HCT116 (cell line): ENCODE data around the gene KLHL6. TPM values are rescaled to one million over a fixed set of nuclear protein-coding genes. Genes with fewer than 3 reads are reported as not detected.

Source experiments
- ATAC-seq: fragments of 200-7000 bp; cut with Tn5 transposase; 2 replicates; pipeline ENCODE4 v1.9.1; 2020; ENCODE audit warnings: mild to moderate bottlenecking, moderate library complexity
- BruUV-seq: library from RNA; stranded (reverse); fragments of 400-500 nt; replicated peaks from 2 replicates; lab custom pipeline; 2021; lab: Mats Ljungman, UMichigan
- CTCF ChIA-PET: fragments of 300-600 bp; sonication (Branson Sonifier 250); formaldehyde crosslinking; loops from one replicate; lab custom pipeline; 2021; ENCODE audit warnings: antibody characterized with exemption; lab: Charles Lee
- POLR2A ChIA-PET: fragments of 300-600, 350-600 bp; sonication (Branson Sonifier 250); formaldehyde crosslinking; loops from one replicate; lab custom pipeline; 2021; ENCODE audit warnings: antibody characterized with exemption; lab: Charles Lee
- RAD21 ChIA-PET, 2 experiments: fragments of 300-600 bp; sonication (Branson Sonifier 250); formaldehyde crosslinking; loops; one replicate each; lab custom pipeline; 2023; ENCODE audit warnings: low total read pairs in 2 of 2; ENCODE audit not compliant: uncharacterized antibody in 2 of 2, unreplicated experiment in 2 of 2, low non-redundant PET in 1 of 2; lab: Charles Lee
- DNase-seq: peaks from one replicate; pipeline ENCODE4 v3.0.0-alpha.2; 2010; ENCODE audit warnings: low read depth, low spot score
- H2AFZ ChIP-seq: fragments of 200-600 bp; shearing (Covaris generic), sonication (generic); 2 replicates; pipeline ENCODE4 v1.6.1; 2017; ENCODE audit warnings: low read depth, mixed run types, mixed read lengths, antibody characterized with exemption, low read length; ENCODE audit not compliant: poor library complexity, severe bottlenecking
- H3K27ac ChIP-seq: 2 replicates; pipeline ENCODE4 v1.5.1; 2012; ENCODE audit warnings: low read depth, low read length
- H3K27me3 ChIP-seq: fragments of 200-600 bp; sonication (generic); 2 replicates; pipeline ENCODE4 v1.6.1; 2016; ENCODE audit warnings: mixed run types, low read length, mixed read lengths; ENCODE audit not compliant: insufficient read depth
- H3K36me3 ChIP-seq, 2 experiments: fragments of 200-500 bp in 1 of 2; fragments of 200-600 bp in 1 of 2; sonication (Bioruptor generic) in 1 of 2; sonication (generic) in 1 of 2; 2 replicates each; pipeline versions ENCODE4 v1.5.1 to v1.6.1; 2014 to 2016; ENCODE audit warnings: low read length in 2 of 2, inconsistent platforms in 1 of 2, mixed read lengths in 1 of 2, mixed run types in 1 of 2; ENCODE audit not compliant: insufficient read depth in 2 of 2, control insufficient read depth in 1 of 2
- H3K4me1 ChIP-seq, 2 experiments: fragments of 200-600 bp in 1 of 2; sonication (generic) in 1 of 2; 2 replicates each; pipeline versions ENCODE4 v1.5.1 to v1.6.1; 2012 to 2017; ENCODE audit warnings: low read length in 2 of 2, inconsistent platforms in 1 of 2, mild to moderate bottlenecking in 1 of 2, mixed read lengths in 1 of 2, mixed run types in 1 of 2, moderate library complexity in 1 of 2; ENCODE audit not compliant: insufficient read depth in 2 of 2, control insufficient read depth in 1 of 2
- H3K4me2 ChIP-seq: fragments of 200-600 bp; sonication (generic); 2 replicates; pipeline ENCODE4 v1.6.1; 2017; ENCODE audit warnings: mixed run types, low read length, mixed read lengths
- H3K4me3 ChIP-seq, 2 experiments: fragments of 200-600 bp in 1 of 2; sonication (generic) in 1 of 2; replicated peaks in 1 of 2; 2 replicates each; pipeline ENCODE4 v1.5.1; 2011 to 2016; ENCODE audit warnings: low read length in 2 of 2, control low read depth in 1 of 2, low read depth in 1 of 2, mild to moderate bottlenecking in 1 of 2, mixed read lengths in 1 of 2, mixed run types in 1 of 2
- H3K79me2 ChIP-seq: fragments of 200-600 bp; sonication (generic); 2 replicates; pipeline ENCODE4 v1.6.1; 2017; ENCODE audit warnings: mild to moderate bottlenecking, mixed run types, low read length, moderate library complexity, mixed read lengths; ENCODE audit not compliant: insufficient read depth
- H3K9ac ChIP-seq: fragments of 200-600 bp; sonication (generic); 2 replicates; pipeline ENCODE4 v1.6.1; 2016; ENCODE audit warnings: low read length, mixed read lengths
- H3K9me2 ChIP-seq: fragments of 200-600 bp; sonication (generic), shearing (Covaris generic); 2 replicates; pipeline ENCODE4 v1.6.1; 2017; ENCODE audit warnings: mixed run types, mild to moderate bottlenecking, moderate library complexity; ENCODE audit not compliant: insufficient read depth
- H3K9me3 ChIP-seq, 2 experiments: fragments of 200-500 bp in 1 of 2; fragments of 200-600 bp in 1 of 2; sonication (Bioruptor generic) in 1 of 2; sonication (generic) in 1 of 2; 2 replicates each; pipeline ENCODE4 v1.6.1; 2014 to 2017; ENCODE audit warnings: low read length in 2 of 2, mixed read lengths in 2 of 2, inconsistent platforms in 1 of 2, low read depth in 1 of 2, mild to moderate bottlenecking in 1 of 2, mixed run types in 1 of 2, moderate library complexity in 1 of 2; ENCODE audit not compliant: control insufficient read depth in 1 of 2, insufficient read depth in 1 of 2
- H4K20me1 ChIP-seq: fragments of 200-600 bp; sonication (generic), shearing (Covaris generic); 2 replicates; pipeline ENCODE4 v1.6.1; 2017; ENCODE audit warnings: mixed run types, mild to moderate bottlenecking, moderate library complexity; ENCODE audit not compliant: insufficient read depth
- CBX3 ChIP-seq: IDR thresholded peaks from 2 replicates; pipeline ENCODE4 v1.6.1; 2012; ENCODE audit warnings: low read depth
- CTCF ChIP-seq, 3 experiments: fragments of 200-600 bp in 1 of 3; sonication (generic) in 1 of 3; IDR thresholded peaks in 2 of 3; conservative IDR thresholded peaks in 1 of 3; 2 replicates each; pipeline ENCODE4 v1.5.1; 2012 to 2017; ENCODE audit warnings: low read depth in 2 of 3, low read length in 2 of 3, antibody characterized with exemption in 1 of 3, borderline replicate concordance in 1 of 3, control low read depth in 1 of 3, mild to moderate bottlenecking in 1 of 3, mixed read lengths in 1 of 3, mixed run types in 1 of 3, moderate library complexity in 1 of 3; ENCODE audit not compliant: insufficient read depth in 1 of 3
- ELF1 ChIP-seq: IDR thresholded peaks from 2 replicates; pipeline ENCODE4 v1.6.1; 2012; ENCODE audit warnings: low read depth, borderline replicate concordance
- SRF ChIP-seq: IDR thresholded peaks from 2 replicates; pipeline ENCODE4 v1.6.1; 2012; ENCODE audit warnings: low read depth
- TCF7L2 ChIP-seq: IDR thresholded peaks from 2 replicates; pipeline ENCODE4 v1.7.0; 2011; ENCODE audit warnings: borderline replicate concordance, inconsistent platforms; ENCODE audit not compliant: insufficient read depth, insufficient read length; ENCODE audit errors: extremely low read depth
- YY1 ChIP-seq: IDR thresholded peaks from 2 replicates; pipeline ENCODE4 v1.6.1; 2011; ENCODE audit warnings: low read length, low read depth, moderate library complexity, mild to moderate bottlenecking; ENCODE audit not compliant: insufficient replicate concordance; ENCODE audit errors: extremely low read depth
- ZFX ChIP-seq: fragments of 450-650 bp; IDR thresholded peaks from 2 replicates; pipeline ENCODE4 v1.6.1; 2017
- ZNF274 ChIP-seq: fragments of 200-500 bp; sonication (Bioruptor generic); IDR thresholded peaks from 2 replicates; pipeline ENCODE4 v1.6.1; 2014; ENCODE audit warnings: mild to moderate bottlenecking, low read depth, low read length, inconsistent platforms
- intact Hi-C: fragments of 100-400 bp; cut with micrococcal nuclease; formaldehyde crosslinking; loops from 2 replicates; pipeline ENCODE4 v1.10.0; 2022
- total RNA-seq: library from RNA; stranded (reverse); gene quantifications from one replicate; pipeline ENCODE4 v1.2.1, GENCODE V29; 2021; ENCODE audit not compliant: unreplicated experiment

The KLHL6 gene
- total RNA-seq, 1 experiment from 2014 or later, result 0.15 TPM

- no TSS peak for BruUV-seq
- RAD21 ChIA-PET, result no interaction called here
- Histone ChIP-seq H3K27me3 (no peaks in the 10 kb centered on the region), H3K27ac (no peak overlapping the region), H2AFZ (no peak overlapping the region), H3K9ac (no peak overlapping the region), H3K79me2 (no peaks in the 10 kb centered on the region), H3K4me2 (no peak overlapping the region), H3K9me2 (no peaks in the 10 kb centered on the region), H3K36me3 (no peaks in the 10 kb centered on the region), H3K9me3 (no peaks in the 10 kb centered on the region), H4K20me1 (no peaks in the 10 kb centered on the region), H3K4me1 (no peaks in the 10 kb centered on the region), H3K4me3 (no peak overlapping the region)
- no peak for DNase-seq
- intact Hi-C loops, result no loop called here
- no peak for ATAC-seq
- TF ChIP-seq ZFX (no peak), YY1 (no peak), SRF (no peak), CTCF (IDR thresholded peaks at IDR 0.05 in 2 of 3, conservative IDR thresholded peaks at IDR 0.05 in 1 of 3; ENCODE audit: borderline replicate concordance in 1 of 3, insufficient read depth in 1 of 3, low read depth in 2 of 3, low read length in 2 of 3) (no peak), CBX3 (no peak), ELF1 (no peak), TCF7L2 (no peak), ZNF274 (no peak)
- POLR2A ChIA-PET, result no interaction called here
- CTCF ChIA-PET, result no interaction called here
Measured at GRCh38 chr3:183491109-183491922, 64.2 kb downstream of the KLHL6 start.
